IPS-18a (cell line): ENCODE data around the gene CLN5.

ENCODE experiments used
- H3K27ac ChIP-seq: one replicate; pipeline ENCODE4 v1.5.1; 2013; ENCODE audit warnings: low read length
- H3K27me3 ChIP-seq: one replicate; pipeline ENCODE4 v1.6.1; 2013; ENCODE audit warnings: mild to moderate bottlenecking, low read length; ENCODE audit not compliant: control insufficient read depth, insufficient read depth
- H3K36me3 ChIP-seq: one replicate; pipeline ENCODE4 v1.6.1; 2013; ENCODE audit warnings: low read depth, low read length; ENCODE audit not compliant: control insufficient read depth
- H3K4me1 ChIP-seq: one replicate; pipeline ENCODE4 v1.6.1; 2013; ENCODE audit warnings: low read depth, low read length; ENCODE audit not compliant: control insufficient read depth
- H3K4me3 ChIP-seq: one replicate; pipeline ENCODE4 v1.5.1; 2013; ENCODE audit warnings: low read length
- H3K9ac ChIP-seq: one replicate; pipeline ENCODE4 v1.6.1; 2013; ENCODE audit warnings: mild to moderate bottlenecking, low read length, moderate library complexity
- H3K9me3 ChIP-seq: one replicate; pipeline ENCODE4 v1.6.1; 2013; ENCODE audit warnings: low read depth, low read length; ENCODE audit not compliant: control insufficient read depth

CLN5 gene

DNA sequence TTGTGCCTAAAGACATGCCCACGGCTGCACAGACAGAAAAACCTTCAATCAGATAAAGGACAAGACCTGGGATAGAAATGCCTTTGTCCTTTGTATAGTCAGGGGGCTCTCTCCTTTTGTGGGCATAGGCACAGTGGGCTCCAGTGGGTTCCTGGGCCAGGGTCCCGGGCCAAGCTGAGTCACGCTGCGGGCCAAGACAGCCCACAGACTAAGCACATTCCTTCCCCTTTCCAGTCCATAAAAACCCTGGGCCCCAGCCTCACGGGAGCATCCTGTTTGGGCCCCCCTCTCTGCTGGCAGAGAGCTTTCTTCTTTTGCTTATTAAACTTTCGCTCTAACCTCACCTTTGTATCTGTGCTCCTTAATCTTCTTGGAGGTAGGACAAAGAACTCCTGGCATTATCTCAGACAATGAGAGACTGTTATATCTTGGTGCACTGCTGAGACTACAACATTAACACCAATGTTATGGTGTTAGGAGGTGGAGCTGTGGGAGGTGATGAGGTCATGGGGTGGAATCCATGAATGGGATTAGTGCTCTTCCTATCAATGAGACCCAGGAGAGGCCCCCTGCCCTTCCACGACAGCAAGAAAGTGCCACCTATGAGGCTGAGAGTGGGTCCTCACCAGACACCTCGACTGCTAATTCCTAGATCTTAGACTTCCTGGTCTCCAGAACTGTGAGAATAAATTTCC, 55.9 kb downstream of the CLN5 start:
- H3K9ac ChIP-seq, result no peak overlapping the region
- peaks cover 13% of the 10 kb centered on the region for H3K4me1 ChIP-seq
- H3K27me3 ChIP-seq, result no peaks in the 10 kb centered on the region
- no peaks in the 10 kb centered on the region for H3K9me3 ChIP-seq
- peaks cover 15% of the 10 kb centered on the region for H3K36me3 ChIP-seq
- peak overlapping the region; percentile 18 for H3K4me3 ChIP-seq
- H3K27ac ChIP-seq, result no peak overlapping the region

DNA sequence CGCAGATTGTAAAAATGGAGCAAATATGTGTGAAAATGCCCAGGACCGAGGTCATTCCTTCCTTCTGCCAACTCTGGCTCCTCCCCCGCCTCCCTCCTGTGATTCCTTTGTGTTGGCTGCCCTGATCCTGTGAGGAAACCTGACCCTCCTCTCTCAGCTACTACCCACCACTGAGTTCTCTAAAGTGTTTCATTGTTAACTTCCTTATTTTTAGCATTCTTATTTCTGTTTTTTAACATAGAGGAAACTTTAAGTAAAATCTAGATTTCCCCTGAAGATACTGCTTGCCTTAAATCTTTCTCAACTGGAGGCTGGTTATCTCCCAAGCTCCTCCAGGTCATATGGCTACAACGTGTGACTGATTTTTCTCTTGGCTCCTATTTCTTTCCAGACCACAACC, 56.8 kb downstream of the CLN5 start:
- peak overlapping the region; percentile 18 for H3K4me3 ChIP-seq
- H3K9ac ChIP-seq, result no peak overlapping the region
- peaks cover 13% of the 10 kb centered on the region for H3K4me1 ChIP-seq
- H3K27ac ChIP-seq, result no peak overlapping the region
- H3K36me3 ChIP-seq, result peaks cover 15% of the 10 kb centered on the region
- no peaks in the 10 kb centered on the region for H3K27me3 ChIP-seq
- H3K9me3 ChIP-seq, result no peaks in the 10 kb centered on the region

GRCh38 chr13:77053192-77053591, 61.3 kb downstream of the CLN5 start:
- Histone ChIP-seq H3K9ac (no peak overlapping the region), H3K9me3 (no peaks in the 10 kb centered on the region), H3K27ac (no peak overlapping the region), H3K27me3 (no peaks in the 10 kb centered on the region), H3K36me3 (peaks cover 37% of the 10 kb centered on the region), H3K4me3 (no peak overlapping the region), H3K4me1 (peaks cover 11% of the 10 kb centered on the region)
